Kidney (tissue), 14 donors: ENCODE measurements around the gene MAVS. TPM values are rescaled to one million over a fixed set of nuclear protein-coding genes. Genes with fewer than 3 reads are reported as not detected.
A peak's percentile ranks its signal among the peaks of the same experiment; 100 is the strongest.

Source experiments
- DNase-seq, 5 donors: peaks; one replicate each; pipeline ENCODE4 v3.0.0-alpha.2; 2013 to 2020
- FAIRE-seq: peaks from 2 replicates; lab custom pipeline; 2012; peaks lifted over from hg19 to GRCh38; lab: Jason Lieb, UNC
- H3K27ac ChIP-seq, 2 donors: one replicate each; pipeline ENCODE4 v1.7.0; 2013; ENCODE audit warnings: low read depth in 2 of 2, low read length in 2 of 2, inconsistent platforms in 1 of 2
- H3K27me3 ChIP-seq: one replicate; pipeline ENCODE4 v1.7.1; 2013; ENCODE audit warnings: low read length, inconsistent platforms; ENCODE audit not compliant: control insufficient read depth, insufficient read depth
- H3K36me3 ChIP-seq, 3 donors: one replicate each; pipeline versions ENCODE4 v1.7.0 to v1.7.1; 2013; ENCODE audit warnings: low read length in 3 of 3, control low read depth in 1 of 3, inconsistent platforms in 1 of 3; ENCODE audit not compliant: insufficient read depth in 3 of 3, control insufficient read depth in 2 of 3
- H3K4me1 ChIP-seq, 3 donors: one replicate each; pipeline versions ENCODE4 v1.7.0 to v1.7.1; 2013; ENCODE audit warnings: low read length in 3 of 3, inconsistent platforms in 1 of 3, low read depth in 1 of 3; ENCODE audit not compliant: control insufficient read depth in 2 of 3, insufficient read depth in 2 of 3
- H3K4me3 ChIP-seq, 3 donors: one replicate each; pipeline versions ENCODE4 v1.7.0 to v1.8.1; 2013; ENCODE audit warnings: low read length in 3 of 3, control low read depth in 1 of 3, inconsistent platforms in 1 of 3
- H3K9ac ChIP-seq, 3 donors: one replicate each; pipeline versions ENCODE4 v1.7.0 to v1.7.1; 2013; ENCODE audit warnings: low read length in 3 of 3, control low read depth in 1 of 3, inconsistent platforms in 1 of 3
- H3K9me3 ChIP-seq, 3 donors: one replicate each; pipeline versions ENCODE4 v1.7.0 to v1.7.1; 2013; ENCODE audit warnings: low read length in 3 of 3, control low read depth in 1 of 3, inconsistent platforms in 1 of 3; ENCODE audit not compliant: control insufficient read depth in 2 of 3, insufficient read depth in 1 of 3
- CTCF ChIP-seq: IDR thresholded peaks from 3 replicates; pipeline ENCODE4 v1.5.1; 2012; ENCODE audit warnings: mild to moderate bottlenecking, moderate library complexity, borderline replicate concordance; ENCODE audit not compliant: insufficient read depth; ENCODE audit errors: extremely low read depth
- intact Hi-C: fragments of 100-400 bp; cut with DNase I; formaldehyde crosslinking; loops from one replicate; pipeline ENCODE4 v1.11.1; 2022
- polyA plus RNA-seq: library from polyadenylated mRNA; stranded (reverse); fragments of 350-450 nt; fragmentation: Illumina TruSeq; extraction: RNeasy Lipid Tissue Mini Kit (QIAGEN cat#74804); gene quantifications from one replicate; pipeline ENCODE4 v1.2.3, GENCODE V29; 2014; ENCODE audit warnings: low read depth, low replicate concordance; ENCODE audit not compliant: insufficient read depth
- total RNA-seq: library from RNA; stranded (reverse); fragmentation: NEBNext Ultra II Directional; extraction: Animal tissue kit (Norgen Biotek cat#: 25700); gene quantifications from one replicate; pipeline ENCODE4 v1.2.1, GENCODE V29; 2021
- donor health status: control.
- donor health status: control.
- donor health status: control.
- donor health status: control.
- donor health status: control.
- donor health status: DM: yes; HTN: yes; CAD: no.
- donor health status: Normal renal cell carcinoma (clear cell type).

Gene MAVS
- total and polyA plus RNA-seq, 2 donors from 2014 or later, result 10.0 to 46.8 TPM

GRCh38 chr20:3800878-3801260 is 45.8 kb upstream of the MAVS start:
- H3K4me3 ChIP-seq, result no peak overlapping the region
- H3K9me3 ChIP-seq, result no peaks in the 10 kb centered on the region
- no peaks in the 10 kb centered on the region for H3K27me3 ChIP-seq
- H3K9ac ChIP-seq, result no peak overlapping the region
- H3K4me1 ChIP-seq, result peaks cover 0 to 16% (median 3%) of the 10 kb centered on the region in 3 donors
- no peak for FAIRE-seq
- H3K36me3 ChIP-seq, result peaks cover 0 to 8% (median 0%) of the 10 kb centered on the region in 3 donors
- no peak for TF ChIP-seq CTCF
- H3K27ac ChIP-seq, result no peak overlapping the region
- intact Hi-C loops, result no loop called here
- DNase-seq, result peak in 2 of 5 donors; percentile 48 to 66

GRCh38 chr20:3801299-3801698 is 45.3 kb upstream of the MAVS start:
- intact Hi-C loops, result no loop called here
- FAIRE-seq (no peak), DNase-seq (peak in 1 of 5 donors; percentile 51)
- Histone ChIP-seq H3K27ac (no peak overlapping the region), H3K9ac (no peak overlapping the region), H3K36me3 (peaks cover 0 to 8% (median 0%) of the 10 kb centered on the region in 3 donors), H3K4me3 (no peak overlapping the region), H3K9me3 (no peaks in the 10 kb centered on the region), H3K27me3 (no peaks in the 10 kb centered on the region), H3K4me1 (peaks cover 0 to 20% (median 3%) of the 10 kb centered on the region in 3 donors)
- TF ChIP-seq CTCF, result no peak

GRCh38 chr20:3801846-3802245 is 44.8 kb upstream of the MAVS start:
- Histone ChIP-seq H3K36me3 (peaks cover 0 to 8% (median 0%) of the 10 kb centered on the region in 3 donors), H3K9ac (no peak overlapping the region), H3K27ac (no peak overlapping the region), H3K27me3 (no peaks in the 10 kb centered on the region), H3K4me3 (no peak overlapping the region), H3K4me1 (peaks cover 1 to 18% (median 3%) of the 10 kb centered on the region in 3 donors), H3K9me3 (no peaks in the 10 kb centered on the region)
- FAIRE-seq (no peak), DNase-seq (peak in 1 of 5 donors; percentile 77)
- no peak for TF ChIP-seq CTCF
- intact Hi-C loops, result no loop called here
